ENCODE data around the gene BCORL1.

DNA sequence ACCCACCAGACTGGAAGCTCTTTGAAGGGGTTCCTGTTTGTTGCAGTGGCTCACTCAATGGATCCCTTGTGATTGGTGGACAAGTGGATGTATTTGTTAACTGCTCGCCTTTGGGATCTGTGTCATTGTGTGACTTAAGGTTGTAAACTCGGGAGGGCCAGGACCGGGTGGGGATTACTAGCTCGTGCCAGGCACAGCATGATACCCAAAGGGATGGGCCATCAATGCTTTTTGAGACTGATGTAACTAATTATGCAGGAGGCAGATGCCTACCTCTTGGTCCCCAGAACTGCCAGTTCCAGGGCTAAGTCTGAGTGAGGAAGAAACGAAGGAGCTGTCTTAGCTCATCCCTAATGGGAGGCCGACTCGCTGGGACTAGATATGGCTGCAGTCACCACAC is 48.7 kb upstream of the BCORL1 start:
- TF ChIP-seq, protein P1, sequence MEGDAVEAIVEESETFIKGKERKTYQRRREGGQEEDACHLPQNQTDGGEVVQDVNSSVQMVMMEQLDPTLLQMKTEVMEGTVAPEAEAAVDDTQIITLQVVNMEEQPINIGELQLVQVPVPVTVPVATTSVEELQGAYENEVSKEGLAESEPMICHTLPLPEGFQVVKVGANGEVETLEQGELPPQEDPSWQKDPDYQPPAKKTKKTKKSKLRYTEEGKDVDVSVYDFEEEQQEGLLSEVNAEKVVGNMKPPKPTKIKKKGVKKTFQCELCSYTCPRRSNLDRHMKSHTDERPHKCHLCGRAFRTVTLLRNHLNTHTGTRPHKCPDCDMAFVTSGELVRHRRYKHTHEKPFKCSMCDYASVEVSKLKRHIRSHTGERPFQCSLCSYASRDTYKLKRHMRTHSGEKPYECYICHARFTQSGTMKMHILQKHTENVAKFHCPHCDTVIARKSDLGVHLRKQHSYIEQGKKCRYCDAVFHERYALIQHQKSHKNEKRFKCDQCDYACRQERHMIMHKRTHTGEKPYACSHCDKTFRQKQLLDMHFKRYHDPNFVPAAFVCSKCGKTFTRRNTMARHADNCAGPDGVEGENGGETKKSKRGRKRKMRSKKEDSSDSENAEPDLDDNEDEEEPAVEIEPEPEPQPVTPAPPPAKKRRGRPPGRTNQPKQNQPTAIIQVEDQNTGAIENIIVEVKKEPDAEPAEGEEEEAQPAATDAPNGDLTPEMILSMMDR (IDR thresholded peaks at IDR 0.05), result no peak
- TF ChIP-seq ZFX (IDR thresholded peaks at IDR 0.05; ENCODE audit: borderline replicate concordance), result no peak

Data from 22Rv1 (cell line).